HG03342 (cell line): ENCODE results near the gene EP400.

Experiments
- ATAC-seq: cut with Tn5 transposase; IDR thresholded peaks from one replicate; pipeline ENCODE4 v1.9.1; 2021; ENCODE audit warnings: mild to moderate bottlenecking, moderate library complexity; ENCODE audit not compliant: unreplicated experiment

Gene EP400

GRCh38 chr12:131927110-131928079 is 22.3 kb upstream of the EP400 start:
- ATAC-seq = no peak

GRCh38 chr12:131928080-131928710 is 21.5 kb upstream of the EP400 start:
- peak; percentile 1 for ATAC-seq

- peak; percentile 61 for ATAC-seq
These were observed 20.8 kb upstream of the EP400 start, which contains the start of gene PUS1 for GRCh38 chr12:131928711-131929580. Gene PUS1 (plus strand): TSS chr12:131929276. CDS start chr12:131929723, 447 bp downstream.

- ATAC-seq = peak; percentile 30
These were observed 19.9 kb upstream of the EP400 start for GRCh38 chr12:131929581-131930456.

- no peak for ATAC-seq
These were observed 19.2 kb upstream of the EP400 start for GRCh38 chr12:131930510-131930909.

GRCh38 chr12:131933387-131933786 is 16.4 kb upstream of the EP400 start:
- ATAC-seq = no peak

- ATAC-seq = no peak
These were observed 15.2 kb upstream of the EP400 start for GRCh38 chr12:131934535-131934934.

- no peak for ATAC-seq
These were observed 11.7 kb upstream of the EP400 start for GRCh38 chr12:131938082-131938481.

GRCh38 chr12:131939007-131939406 is 10.7 kb upstream of the EP400 start:
- no peak for ATAC-seq

- ATAC-seq = no peak
These were observed 9.6 kb upstream of the EP400 start for GRCh38 chr12:131940141-131940547.

GRCh38 chr12:131941116-131941986 is 8.4 kb upstream of the EP400 start:
- ATAC-seq = no peak

- ATAC-seq = no peak
These were observed 7.8 kb upstream of the EP400 start for GRCh38 chr12:131941987-131942341.

- no peak for ATAC-seq
These were observed 7.1 kb upstream of the EP400 start for GRCh38 chr12:131942671-131943070.

GRCh38 chr12:131943389-131943788 is 6.4 kb upstream of the EP400 start:
- no peak for ATAC-seq

GRCh38 chr12:131943876-131944275 is 5.9 kb upstream of the EP400 start:
- no peak for ATAC-seq

GRCh38 chr12:131944601-131945251 is 5.0 kb upstream of the EP400 start:
- ATAC-seq = no peak

GRCh38 chr12:131946757-131947156 is 3.0 kb upstream of the EP400 start:
- ATAC-seq = no peak

GRCh38 chr12:131947482-131948027 is 2.2 kb upstream of the EP400 start:
- ATAC-seq = no peak
